ENCODE measurements around the gene ZMYM3. TPM values are rescaled to one million over a fixed set of nuclear protein-coding genes. Genes with fewer than 3 reads are reported as not detected.
A peak's percentile ranks its signal among the peaks of the same experiment; 100 is the strongest.

Gene ZMYM3
- total and polyA plus RNA-seq, 9 of the 15 experiments (the other 6 are each of a cell fraction or from before 2014, with no cell fraction given), result 4.3 to 36.3 (median 16.8) TPM

GRCh38 chrX:71225009-71225408 lies 28.9 kb downstream of the ZMYM3 start (continued):
- TF ChIP-seq MBD1 (CRISPR knock-in tag; IDR thresholded peaks at IDR 0.05) (no peak), ZNF699 (CRISPR knock-in tag; IDR thresholded peaks at IDR 0.05; ENCODE audit: insufficient replicate concordance) (no peak), PPARD (CRISPR knock-in tag; IDR thresholded peaks at IDR 0.05) (no peak), ZNF217 (CRISPR knock-in tag; IDR thresholded peaks at IDR 0.05) (no peak), GABPA (tag; conservative IDR thresholded peaks at IDR 0.05; ENCODE audit: low read depth) (no peak), ESRRB (CRISPR knock-in tag; IDR thresholded peaks at IDR 0.05; ENCODE audit: borderline replicate concordance) (no peak), POLR2A (conservative IDR thresholded peaks at IDR 0.05) (no peak), CREM (IDR thresholded peaks at IDR 0.05; ENCODE audit: low read depth) (no peak)

DNA sequence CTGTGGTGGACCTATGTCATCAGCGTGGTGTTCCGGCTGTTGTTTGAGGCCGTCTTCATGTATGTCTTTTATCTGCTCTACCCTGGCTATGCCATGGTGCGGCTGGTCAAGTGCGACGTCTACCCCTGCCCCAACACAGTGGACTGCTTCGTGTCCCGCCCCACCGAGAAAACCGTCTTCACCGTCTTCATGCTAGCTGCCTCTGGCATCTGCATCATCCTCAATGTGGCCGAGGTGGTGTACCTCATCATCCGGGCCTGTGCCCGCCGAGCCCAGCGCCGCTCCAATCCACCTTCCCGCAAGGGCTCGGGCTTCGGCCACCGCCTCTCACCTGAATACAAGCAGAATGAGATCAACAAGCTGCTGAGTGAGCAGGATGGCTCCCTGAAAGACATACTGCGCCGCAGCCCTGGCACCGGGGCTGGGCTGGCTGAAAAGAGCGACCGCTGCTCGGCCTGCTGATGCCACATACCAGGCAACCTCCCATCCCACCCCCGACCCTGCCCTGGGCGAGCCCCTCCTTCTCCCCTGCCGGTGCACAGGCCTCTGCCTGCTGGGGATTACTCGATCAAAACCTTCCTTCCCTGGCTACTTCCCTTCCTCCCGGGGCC lies 29.7 kb downstream of the ZMYM3 start:
- DNase-seq (ENCODE audit: extremely low read depth in 1 of 4, low spot score in 3 of 4) (no peak), ATAC-seq (no peak), FAIRE-seq (no peak)
- Histone ChIP-seq H3K9me3 (replicated peaks; ENCODE audit: control insufficient read depth, insufficient read depth, low read depth, low read length) (no peaks in the 10 kb centered on the region), H2AFZ (ENCODE audit: low read depth, low read length) (no peak overlapping the region), H3K4me1 (replicated peaks in 1 of 2; ENCODE audit: control insufficient read depth in 2 of 2, insufficient read depth in 2 of 2, low read length in 2 of 2) (peaks cover 0 to 9% of the 10 kb centered on the region in 2 experiments; a peak in 2 of 5 replicates), H3K4me3 (no peak overlapping the region), H3K36me3 (ENCODE audit: control insufficient read depth, insufficient read depth, low read length) (no peaks in the 10 kb centered on the region), H3K27me3 (ENCODE audit: control insufficient read depth in 2 of 2, insufficient read depth in 2 of 2, low read length in 2 of 2) (peaks cover 2 to 23% of the 10 kb centered on the region in 2 experiments; a peak in 4 of 5 replicates), H4K20me1 (replicated peaks; ENCODE audit: control insufficient read depth, insufficient read depth, low read length) (no peaks in the 10 kb centered on the region), H3K4me2 (ENCODE audit: insufficient read depth, low read length) (no peak overlapping the region), H3K9me1 (ENCODE audit: control insufficient read depth, insufficient read depth, low read length) (no peaks in the 10 kb centered on the region), H3K79me2 (ENCODE audit: control insufficient read depth, insufficient read depth, low read length) (no peaks in the 10 kb centered on the region), H3K9ac (ENCODE audit: insufficient read depth in 1 of 2, low read depth in 2 of 2, low read length in 2 of 2) (peak overlapping the region in 1 of 2 experiments; percentile 17; a peak in 1 of 4 replicates), H3K27ac (ENCODE audit: extremely low read depth, low read depth, low read length) (no peak overlapping the region)
- ChIA-PET POLR2A (no interaction called here), CTCF (ENCODE audit: low intra/inter-chr PET ratio) (no interaction called here)
- 34% methylated on average over 14 of the region's 32 CpGs for WGBS (ENCODE audit: insufficient coverage, low coverage, missing lambda C conversion rate)
- intact Hi-C loops (cut with micrococcal nuclease), result no loop called here
- BruUV-seq (replicated peaks), result no TSS peak
- in situ Hi-C loops (cut with MboI), result no loop called here
- TF ChIP-seq, protein P1, sequence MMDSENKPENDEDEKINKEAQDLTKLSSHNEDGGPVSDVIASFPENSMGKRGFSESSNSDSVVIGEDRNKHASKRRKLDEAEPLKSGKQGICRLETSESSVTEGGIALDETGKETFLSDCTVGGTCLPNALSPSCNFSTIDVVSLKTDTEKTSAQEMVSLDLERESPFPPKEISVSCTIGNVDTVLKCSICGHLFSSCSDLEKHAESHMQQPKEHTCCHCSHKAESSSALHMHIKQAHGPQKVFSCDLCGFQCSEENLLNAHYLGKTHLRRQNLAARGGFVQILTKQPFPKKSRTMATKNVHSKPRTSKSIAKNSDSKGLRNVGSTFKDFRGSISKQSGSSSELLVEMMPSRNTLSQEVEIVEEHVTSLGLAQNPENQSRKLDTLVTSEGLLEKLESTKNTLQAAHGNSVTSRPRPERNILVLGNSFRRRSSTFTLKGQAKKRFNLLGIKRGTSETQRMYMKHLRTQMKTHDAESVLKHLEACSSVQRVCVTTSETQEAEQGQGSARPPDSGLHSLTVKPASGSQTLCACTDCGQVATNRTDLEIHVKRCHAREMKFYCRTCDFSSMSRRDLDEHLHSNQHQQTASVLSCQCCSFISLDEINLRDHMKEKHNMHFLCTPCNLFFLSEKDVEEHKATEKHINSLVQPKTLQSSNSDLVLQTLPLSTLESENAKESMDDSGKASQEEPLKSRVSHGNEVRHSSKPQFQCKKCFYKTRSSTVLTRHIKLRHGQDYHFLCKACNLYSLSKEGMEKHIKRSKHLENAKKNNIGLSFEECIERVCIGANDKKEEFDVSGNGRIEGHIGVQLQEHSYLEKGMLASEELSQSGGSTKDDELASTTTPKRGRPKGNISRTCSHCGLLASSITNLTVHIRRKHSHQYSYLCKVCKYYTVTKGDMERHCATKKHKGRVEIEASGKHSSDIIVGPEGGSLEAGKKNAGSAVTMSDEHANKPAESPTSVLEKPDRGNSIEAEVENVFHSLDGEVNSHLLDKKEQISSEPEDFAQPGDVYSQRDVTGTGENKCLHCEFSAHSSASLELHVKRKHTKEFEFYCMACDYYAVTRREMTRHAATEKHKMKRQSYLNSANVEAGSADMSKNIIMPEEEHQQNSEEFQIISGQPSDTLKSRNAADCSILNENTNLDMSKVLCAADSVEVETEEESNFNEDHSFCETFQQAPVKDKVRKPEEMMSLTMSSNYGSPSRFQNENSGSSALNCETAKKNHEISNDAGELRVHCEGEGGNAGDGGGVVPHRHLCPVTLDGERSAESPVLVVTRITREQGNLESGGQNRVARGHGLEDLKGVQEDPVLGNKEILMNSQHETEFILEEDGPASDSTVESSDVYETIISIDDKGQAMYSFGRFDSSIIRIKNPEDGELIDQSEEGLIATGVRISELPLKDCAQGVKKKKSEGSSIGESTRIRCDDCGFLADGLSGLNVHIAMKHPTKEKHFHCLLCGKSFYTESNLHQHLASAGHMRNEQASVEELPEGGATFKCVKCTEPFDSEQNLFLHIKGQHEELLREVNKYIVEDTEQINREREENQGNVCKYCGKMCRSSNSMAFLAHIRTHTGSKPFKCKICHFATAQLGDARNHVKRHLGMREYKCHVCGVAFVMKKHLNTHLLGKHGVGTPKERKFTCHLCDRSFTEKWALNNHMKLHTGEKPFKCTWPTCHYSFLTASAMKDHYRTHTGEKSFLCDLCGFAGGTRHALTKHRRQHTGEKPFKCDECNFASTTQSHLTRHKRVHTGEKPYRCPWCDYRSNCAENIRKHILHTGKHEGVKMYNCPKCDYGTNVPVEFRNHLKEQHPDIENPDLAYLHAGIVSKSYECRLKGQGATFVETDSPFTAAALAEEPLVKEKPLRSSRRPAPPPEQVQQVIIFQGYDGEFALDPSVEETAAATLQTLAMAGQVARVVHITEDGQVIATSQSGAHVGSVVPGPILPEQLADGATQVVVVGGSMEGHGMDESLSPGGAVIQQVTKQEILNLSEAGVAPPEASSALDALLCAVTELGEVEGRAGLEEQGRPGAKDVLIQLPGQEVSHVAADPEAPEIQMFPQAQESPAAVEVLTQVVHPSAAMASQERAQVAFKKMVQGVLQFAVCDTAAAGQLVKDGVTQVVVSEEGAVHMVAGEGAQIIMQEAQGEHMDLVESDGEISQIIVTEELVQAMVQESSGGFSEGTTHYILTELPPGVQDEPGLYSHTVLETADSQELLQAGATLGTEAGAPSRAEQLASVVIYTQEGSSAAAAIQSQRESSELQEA (IDR thresholded peaks at IDR 0.05; ENCODE audit: low read depth), result no peak
- TF ChIP-seq ESRRB (CRISPR knock-in tag; IDR thresholded peaks at IDR 0.05; ENCODE audit: borderline replicate concordance) (no peak), HDGF (IDR thresholded peaks at IDR 0.05) (no peak), PURB (CRISPR knock-in tag; IDR thresholded peaks at IDR 0.05; ENCODE audit: low read depth) (no peak)

All from K562 (cell line).